Measurements from ENCODE around the gene ABI2.
A peak's percentile ranks its signal among the peaks of the same experiment; 100 is the strongest.
"Not testable (repeated sequence)": the region's sequence is repeated elsewhere in the genome, so short reads cannot be mapped to it uniquely, and the experiment has no call there.

ABI2 gene

DNA sequence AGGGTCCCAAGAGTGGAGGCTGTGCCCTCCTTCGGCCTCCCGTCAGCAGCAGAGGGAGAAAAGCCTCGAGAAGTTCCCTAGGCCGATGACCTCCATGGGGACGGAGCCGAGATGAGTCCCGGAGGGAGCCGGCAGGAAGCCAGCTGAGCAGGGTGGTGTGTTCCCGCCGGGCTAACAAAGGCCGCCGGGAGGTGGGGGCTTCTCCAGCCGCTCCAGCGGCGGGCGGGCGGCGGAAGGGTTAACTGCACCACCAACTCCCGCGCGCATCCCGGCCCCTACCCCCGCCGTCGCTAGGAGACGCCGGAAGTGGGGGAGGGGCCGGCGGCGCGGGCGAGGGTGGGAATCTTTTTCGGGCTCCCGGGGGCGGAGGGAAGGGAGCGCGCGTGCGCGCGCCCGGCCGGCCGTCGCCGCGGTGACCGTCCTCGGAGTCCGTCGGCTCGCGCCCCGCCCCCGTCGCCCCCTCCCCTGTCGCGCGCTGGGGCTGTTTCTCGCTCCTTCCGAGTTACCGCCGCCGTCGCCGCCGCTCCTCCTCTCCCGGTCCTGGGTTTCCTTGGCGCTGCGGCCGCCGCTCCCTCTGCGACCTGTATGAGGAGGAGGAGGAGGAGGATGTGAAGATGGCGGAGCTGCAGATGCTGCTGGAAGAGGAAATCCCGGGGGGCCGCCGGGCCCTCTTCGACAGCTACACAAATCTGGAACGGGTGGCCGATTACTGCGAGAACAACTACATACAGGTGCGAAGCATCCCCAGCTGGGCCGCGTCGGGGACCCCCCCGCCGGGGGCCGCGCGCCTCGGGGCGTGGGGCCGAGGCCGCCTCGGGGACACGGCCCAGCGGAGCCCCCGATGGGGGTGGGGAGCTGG lies at the start of gene ABI2:
TSS of gene ABI2 (plus strand) at position 494 of the 859 bp plus-strand sequence. CDS start at position 615, 121 bp downstream.
- peak; percentile 26 for DNase-seq

DNA sequence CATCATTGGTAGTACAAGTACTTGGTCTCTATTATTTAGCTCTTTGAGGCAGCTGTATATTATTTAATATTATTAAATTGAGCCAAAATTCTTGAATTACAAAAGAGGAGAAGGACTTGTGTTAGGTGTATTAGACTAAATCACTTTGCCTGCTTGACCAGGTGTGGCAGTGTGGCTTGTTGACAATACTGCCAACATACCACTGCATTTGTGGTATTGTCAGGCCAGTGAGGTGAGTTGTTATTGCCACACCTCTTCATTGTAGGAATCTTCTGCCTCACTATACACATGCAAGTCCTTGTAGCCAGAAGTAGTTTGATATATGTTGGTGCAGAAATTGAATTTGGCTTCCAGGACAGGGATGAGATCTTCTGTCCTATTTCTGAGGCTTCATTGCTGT lies 48.9 kb upstream of the ABI2 start:
- DNase-seq, result no peak

DNA sequence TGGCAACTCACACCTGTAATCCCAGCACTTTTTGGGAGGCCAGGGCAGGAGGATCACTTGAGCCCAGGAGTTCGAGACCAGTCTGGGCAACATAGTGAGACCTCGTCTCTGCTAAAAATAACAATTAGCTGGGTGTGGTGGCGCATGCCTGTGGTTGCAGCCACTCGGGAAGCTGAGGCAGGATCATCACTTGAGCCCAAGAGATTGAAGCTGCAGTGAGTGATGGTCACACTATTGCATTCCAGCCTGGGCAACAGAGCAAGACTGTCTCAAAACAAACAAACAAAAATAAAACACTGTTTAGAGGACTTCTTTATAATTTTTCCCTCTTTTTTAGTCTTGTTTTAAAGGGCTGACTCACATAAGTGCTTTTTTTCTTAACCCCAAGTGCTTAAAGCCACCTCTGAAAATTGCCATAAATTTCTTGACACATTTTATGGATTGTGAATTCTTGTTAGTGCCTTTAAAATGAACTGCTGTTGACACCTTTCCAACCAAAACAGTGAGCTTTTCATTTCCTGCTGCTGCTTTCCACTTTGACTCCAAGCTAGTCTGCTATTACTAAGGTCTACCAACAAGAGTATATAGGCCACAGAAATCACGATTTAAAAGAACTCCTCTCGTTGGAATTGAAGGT lies 47.6 kb upstream of the ABI2 start:
- no peak for DNase-seq

DNA sequence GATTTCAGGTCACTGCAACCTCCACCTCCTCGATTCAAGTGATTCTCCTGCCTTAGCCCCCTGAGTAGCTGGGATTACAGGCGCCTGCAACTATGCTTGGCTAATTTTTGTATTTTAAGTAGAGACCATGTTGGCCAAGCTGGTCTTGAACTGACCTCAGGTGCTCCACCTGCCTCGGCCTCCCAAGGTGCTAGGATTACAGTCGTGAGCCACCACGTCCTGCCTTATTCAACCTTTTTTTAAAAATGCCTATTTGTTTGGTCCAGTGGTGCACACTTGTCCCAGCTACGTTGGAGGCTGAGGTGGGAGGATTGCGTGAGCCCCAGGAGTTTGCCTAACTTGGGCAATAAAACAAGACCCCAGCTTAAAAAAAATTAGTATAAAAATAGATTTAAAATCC lies 46.1 kb upstream of the ABI2 start:
- no peak for DNase-seq

DNA sequence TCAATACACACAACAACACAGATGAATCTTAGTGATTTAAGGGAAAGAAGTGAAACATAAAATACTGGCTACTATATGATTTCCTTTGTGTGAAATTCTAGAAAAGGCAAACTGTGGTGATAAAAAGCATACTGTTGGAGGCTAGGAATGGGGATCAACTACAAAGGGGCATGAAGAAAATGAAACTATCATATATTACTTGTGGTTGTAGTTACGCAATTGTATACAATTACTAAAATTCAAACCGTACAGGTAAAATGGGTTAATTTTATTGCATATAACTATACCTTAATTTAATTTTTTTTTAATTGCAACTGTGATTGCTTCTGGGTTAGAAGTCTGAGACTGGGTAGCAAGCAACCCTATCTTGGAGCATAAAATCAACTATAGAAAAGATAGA lies 41.7 kb upstream of the ABI2 start:
- no peak for DNase-seq

DNA sequence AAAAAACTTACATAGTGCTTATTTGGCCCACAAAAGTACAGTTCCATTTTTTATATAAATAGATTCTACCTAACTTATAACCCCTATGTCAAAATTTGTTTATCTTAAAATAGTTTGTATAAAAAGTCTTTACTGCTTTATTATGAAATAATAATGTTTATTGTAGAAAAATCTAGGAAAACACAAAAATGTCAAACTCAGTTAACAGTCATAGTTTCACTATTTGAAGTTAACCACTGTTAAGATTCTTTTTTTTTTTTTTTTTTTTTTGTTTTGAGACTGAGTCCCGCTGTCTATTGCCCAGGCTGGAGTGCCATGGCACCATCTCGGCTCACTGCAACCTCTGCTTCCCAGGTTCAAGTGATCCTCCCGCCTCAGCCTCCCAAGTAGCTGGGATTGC lies 26.5 kb upstream of the ABI2 start:
- no peak for DNase-seq

DNA sequence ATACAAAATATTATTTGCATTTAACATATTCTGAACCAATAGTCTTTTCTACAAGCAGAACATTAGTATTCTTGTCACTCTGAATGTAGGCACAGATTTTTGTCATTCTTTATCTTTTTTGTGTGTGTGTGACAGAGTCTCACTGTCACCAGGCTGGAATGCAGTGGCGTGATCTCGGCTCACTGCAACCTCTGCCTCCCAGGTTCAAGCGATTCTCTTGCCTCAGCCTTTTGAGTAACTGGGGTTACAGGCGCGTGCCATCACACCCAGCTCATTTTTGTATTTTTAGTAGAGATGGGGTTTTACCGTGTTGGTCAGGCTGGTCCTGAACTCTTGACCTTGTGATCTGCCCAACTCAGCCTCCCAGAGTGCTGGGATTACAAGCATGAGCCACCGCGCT lies 25.6 kb upstream of the ABI2 start:
- DNase-seq, result not testable (repeated sequence)

DNA sequence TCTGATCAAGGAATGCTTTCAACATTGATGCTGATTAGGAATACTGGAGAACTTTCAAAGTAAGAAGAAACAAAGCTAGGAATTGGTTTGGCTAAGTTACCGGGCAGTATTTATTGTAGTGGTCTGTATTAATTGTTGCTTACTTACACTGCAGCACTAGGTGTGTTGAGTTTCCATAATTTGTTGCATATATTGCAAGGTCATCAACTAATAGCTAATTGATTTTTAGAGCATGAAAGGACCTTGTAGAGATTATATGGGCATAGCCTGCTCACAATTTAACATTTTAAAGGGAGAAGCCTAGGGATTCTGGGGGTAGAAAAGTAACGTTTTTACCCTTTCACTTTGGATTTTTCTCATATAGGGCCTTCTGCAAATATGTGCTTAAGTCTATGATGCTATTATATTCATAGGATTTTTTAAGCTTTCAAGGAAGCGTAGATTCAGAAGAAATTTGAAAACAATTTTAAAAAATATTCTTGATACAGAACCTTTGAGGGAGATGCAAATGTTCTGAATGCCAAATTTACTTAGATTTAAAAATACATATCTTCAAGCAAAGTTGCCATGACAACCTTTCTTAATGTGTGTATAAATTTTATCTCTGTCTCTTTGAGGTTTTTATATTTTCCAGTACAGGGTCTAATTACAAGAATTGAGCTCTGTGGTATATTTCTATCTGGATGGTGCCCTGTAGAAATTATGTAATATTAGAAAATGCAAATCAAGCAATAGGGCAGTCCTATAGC lies 17.3 kb upstream of the ABI2 start:
- no peak for DNase-seq

DNA sequence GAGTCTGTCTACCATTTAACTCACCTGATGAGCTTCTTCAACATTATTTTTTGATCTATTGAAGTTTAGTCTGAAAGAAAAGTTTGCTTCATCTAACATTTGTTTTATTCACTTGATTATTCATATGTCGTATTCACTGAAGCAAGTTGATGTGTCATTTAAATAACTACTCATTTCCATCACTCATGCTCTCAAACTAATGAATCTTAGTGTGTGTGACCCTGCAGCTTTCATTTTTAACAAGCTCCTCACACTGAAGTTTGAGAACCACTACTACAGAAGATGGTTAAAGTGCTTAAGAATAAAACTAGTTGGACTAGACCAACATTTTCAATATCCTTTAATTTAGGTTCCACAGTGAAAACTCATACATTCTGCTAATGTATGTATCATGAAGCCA lies 1.8 kb upstream of the ABI2 start:
- DNase-seq, result no peak

DNA sequence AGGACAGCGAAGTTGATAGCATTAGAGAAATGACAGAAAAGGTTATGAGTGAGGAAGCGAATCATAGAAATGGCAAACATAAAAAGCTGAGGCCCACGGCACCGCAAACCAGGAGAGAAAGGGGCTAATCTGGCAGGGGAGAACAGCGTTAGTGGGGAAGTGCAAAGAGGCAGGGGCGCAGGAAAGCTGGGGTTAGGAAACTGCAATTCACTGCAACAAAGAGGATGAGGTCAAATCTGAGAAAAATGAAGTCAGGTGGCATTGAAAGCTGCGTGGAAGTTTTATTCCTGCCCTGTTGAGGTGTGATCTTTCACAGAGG lies 653 bp upstream of the ABI2 start:
- DNase-seq, result no peak

DNA sequence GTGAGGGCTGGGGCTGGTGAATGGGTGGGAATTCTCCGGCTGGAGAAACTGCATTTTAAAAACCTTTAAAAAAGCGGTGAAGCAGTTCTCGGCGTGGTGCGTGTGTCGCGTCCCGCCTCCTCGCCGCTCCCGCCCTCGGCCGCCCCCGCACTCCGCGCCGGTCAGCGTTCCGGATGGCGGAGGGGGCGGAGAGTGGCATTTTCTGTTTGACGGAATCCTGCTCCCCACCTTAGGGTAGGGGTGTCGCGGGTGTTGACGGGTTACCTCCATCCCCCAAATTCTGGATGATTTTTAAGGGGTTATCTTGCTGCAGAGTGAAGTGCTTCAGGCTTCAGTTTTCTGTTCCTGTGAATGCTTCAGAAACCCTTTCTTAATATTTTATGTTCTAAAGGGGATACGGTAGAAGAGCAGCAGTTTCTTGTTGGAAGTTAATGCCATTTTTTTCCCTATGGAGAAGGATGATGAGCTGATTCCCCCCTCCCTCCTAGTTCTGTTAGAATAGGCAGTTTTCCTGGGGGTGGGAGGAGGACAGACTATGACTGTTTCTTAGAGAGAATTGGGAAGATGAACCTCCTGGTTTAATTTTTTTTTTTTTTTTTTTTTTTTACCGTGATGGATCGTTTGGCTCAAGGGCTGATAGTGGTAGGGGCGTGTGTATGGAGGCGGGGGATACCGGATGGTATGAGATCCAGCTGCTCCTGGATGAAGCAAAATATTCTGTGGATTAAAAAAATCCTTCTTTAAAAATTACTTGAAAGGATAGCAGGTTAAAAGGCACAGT lies 756 bp downstream of the ABI2 start:
- no peak for DNase-seq

DNA sequence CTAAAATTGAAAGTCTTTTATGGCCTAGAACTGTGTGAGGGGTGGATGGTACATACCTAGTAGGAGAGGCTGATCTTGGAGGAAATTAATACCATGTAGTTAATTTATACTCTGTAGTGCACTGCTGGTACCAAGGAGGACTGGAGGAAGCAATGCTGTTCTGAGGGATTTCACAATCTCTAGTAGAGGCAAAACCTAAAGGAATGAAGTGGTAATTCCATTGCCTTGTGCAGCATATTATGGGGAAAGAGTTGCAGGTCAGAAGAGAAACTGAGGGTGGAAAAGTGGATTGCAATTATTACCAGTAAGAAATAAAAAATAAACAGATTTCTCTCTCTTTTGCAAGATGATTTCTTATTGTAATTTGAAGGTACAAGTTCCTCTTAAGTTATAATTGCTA lies 2.2 kb downstream of the ABI2 start:
- DNase-seq, result no peak

DNA sequence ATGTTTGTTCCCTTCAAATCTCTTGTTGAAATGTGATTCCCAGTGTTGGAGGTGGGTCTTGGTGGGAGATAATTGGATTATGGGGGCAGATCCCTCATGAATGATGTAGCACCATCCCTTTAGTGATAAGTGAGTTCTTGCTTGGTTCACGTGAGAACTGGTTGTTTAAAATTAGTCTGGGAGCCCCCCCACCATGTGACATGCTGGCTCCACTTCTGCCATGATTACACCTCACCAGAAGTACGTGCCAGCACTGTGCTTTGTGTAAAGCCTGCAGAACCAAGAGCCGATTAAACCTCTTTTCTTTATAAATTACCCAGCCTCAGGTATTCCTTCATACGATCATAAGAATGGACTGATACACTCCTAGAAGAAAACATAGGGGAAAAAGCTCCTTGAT lies 10.1 kb downstream of the ABI2 start:
- DNase-seq, result no peak

DNA sequence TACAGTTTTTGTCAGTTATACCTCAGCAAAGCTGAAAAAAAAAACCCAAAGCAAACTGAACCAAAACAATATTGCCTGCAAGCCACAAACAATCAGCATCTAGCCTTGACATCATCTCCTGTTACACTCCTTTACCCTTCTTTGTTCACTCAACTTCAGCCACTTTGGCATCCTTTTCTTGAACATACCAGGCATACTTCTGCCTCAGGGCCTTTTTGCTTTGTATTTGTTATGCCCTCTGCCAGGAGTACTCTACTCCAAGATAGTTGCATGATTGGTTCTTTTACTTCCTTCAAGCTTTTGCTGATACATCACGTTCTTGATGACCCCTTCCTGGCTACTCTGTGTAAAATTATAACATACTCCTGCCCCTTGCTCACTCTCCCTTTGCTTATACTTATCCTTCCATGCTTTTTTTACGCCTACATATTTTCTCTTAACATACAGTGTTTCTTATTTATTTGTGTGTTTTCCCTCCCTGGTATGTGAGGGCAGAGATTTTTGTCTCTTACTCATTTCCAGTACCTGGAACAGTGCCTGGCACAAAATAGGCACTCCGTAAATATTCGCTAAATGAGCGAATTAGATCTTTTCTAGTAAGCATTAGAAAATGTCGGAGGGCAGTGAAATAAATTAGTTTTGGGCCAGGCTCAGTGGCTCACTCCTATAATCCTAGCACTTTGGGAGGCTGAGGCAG lies 12.7 kb downstream of the ABI2 start:
- no peak for DNase-seq

DNA sequence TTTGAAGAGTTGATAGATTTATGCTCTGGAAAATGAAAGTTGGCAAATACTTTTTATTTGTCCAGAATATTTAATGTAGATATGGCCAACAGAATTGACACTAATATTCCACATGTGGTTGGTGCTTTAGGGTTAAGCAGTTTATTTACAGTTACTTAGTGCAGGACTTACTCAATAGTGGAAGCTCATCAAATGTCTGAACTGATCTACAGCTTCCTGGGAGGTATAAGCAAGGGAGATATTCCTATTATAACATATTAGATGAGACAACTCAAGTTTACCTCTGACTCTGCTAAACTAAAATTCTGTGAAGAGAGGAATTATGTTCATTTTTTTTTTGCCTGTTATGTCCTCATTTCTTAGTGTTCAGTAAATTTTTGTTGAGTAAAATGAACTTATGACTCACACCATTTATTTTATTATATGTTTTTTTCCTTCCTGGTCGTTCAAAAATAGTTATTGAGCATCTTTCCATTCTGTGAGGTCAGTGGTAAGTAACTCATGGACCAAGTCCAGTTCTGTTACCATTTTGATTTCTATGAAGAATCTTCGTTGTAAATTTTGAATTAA lies 13.6 kb downstream of the ABI2 start:
- DNase-seq, result no peak

DNA sequence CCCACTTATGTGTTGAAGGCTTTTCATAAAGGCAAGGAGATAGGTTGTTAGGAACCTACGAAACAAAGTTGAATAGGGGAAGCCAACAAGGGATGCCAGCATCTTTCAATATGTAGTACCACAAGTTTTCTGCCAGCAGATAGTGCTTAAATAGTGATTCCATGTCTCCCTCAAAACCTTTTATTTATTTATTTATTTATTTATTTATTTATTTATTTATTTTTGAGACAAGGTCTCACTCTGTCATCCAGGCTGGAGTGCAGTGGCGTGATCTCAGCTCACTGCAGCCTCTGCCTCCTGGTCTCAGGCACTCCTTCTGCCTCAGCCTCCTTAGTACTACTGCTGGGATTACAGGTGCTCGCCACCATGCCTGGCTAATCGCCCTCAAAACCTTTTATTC lies 14.2 kb downstream of the ABI2 start:
- not testable (repeated sequence) for DNase-seq

DNA sequence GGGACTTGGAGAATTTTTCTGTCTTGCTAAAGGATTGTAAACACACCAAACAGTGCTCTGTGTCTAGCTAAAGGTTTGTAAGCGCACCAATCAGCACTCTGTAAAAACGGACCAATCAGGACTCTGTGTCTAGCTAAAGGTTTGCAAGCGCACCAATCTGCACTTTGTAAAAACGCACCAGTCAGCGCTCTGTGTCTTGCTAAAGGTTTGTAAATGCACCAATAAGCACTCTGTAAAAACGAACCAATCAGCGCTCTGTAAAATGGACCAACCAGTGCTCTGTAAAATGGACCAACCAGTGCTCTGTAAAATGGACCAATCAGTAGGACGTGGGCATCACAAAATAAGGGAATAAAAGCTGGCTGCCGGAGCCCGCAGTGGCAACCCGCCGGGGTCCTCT lies 16.5 kb downstream of the ABI2 start:
- no peak for DNase-seq

DNA sequence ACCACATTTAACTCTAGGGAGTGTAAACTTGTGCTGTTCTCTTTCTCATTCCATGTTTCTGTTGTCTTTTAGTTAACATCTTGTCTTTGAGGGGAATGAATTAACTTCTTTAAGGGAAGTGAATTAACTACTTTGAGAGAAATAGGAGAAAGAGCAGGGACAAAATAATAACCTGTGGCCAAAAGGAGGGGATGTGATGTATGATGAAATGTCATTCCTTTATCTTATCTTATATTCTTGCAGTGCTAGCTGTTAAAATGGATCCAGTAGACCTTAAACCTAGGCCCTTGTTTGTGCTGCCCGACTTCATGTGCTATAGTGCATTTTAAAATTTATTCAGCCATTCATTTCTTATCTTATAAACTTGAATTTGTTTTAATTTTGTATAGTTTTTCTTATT lies 18.4 kb downstream of the ABI2 start:
- no peak for DNase-seq

DNA sequence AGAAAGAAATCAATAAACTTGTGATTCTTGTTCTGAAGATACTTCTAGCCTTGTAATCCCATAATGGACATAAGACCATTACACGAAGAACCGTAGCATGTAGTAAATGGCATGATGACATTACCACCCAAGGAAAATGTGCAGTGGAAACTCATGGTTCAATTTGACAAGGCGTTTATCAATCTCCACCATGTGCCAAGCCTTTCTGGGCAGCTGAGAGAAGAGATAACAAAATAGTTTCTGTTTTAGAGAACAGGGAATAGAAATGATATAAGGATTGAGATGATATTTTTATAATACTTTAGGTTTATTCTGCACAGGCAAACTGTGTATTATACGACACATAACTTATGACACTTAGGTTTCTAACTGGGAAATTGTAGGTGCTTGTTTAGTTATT lies 19.2 kb downstream of the ABI2 start:
- DNase-seq, result no peak

DNA sequence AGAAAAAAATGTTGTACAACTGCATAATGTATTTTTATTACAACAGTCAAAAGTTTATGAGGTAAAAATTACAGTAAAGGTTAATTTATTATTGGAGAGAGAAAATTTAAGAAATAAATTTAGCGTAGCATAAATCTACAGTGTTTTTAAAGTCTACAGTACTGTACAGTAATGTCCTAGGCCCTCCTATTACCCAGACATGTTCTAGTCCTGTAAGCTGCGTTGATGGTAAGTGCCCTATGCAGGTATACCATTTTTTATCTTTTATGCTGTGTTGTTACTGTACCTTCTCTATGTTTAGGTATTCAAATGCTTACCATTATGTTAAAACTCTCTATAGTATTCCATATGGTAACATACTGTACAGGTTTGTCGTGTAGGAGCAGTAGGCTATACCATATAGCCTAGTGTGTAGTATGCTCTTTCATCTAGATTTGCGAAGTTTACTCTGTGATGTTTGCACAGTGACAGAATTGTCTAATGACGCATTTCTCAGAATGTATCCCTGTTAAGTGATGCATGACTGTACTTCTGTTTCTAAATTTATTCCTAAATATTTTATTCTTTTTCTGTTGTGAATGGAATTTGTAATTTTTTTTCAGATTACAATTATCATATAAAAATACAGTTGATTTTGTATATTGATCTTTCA lies 24.5 kb downstream of the ABI2 start:
- no peak for DNase-seq

DNA sequence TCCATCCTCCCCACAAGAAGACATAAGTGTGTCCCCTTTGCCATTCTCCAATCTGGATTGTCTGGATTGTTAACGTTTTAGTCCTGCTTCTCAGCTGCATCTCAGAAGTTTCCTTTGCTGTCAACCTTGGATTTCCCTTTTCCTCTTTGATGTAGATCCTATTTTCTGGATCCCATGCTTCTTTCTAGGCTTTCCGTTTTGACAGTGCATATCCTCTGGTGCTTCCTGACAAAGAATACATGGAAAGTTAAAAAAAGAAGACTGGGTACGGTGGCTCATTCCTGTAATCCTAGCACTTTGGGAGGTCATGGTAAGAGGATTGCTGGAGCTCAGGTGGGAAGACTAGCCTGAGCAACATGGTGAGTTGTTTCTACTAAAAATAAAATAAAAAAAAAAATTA lies 26.8 kb downstream of the ABI2 start:
- no peak for DNase-seq

DNA sequence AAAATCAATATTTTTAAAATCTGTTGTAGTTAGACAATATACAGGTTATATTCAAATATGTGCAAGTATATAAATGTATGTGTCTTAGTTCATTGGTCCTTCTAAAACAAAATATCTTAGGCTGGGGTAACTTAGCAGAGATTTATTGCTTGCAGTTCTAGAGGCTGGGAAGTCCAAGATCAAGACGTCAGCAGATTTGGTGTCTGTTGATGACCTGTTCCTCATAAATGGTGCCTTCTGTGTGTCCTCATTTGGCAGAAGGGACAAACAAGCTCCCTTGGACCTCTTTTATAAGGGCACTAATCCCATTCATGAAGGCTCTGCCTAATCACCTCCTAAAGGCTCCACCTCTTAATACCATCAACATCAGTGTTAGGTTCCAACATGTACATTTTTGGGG lies 31.3 kb downstream of the ABI2 start:
- DNase-seq, result no peak
